ENCODE data around the gene SSBP4. TPM values are rescaled to one million over a fixed set of nuclear protein-coding genes. Genes with fewer than 3 reads are reported as not detected.

SSBP4 gene
- total RNA-seq, 1 experiment from 2014 or later = 25.7 TPM

- no peak for DNase-seq (ENCODE audit: low read depth, low spot score)
- in situ Hi-C loops (cut with HindIII; ENCODE audit: low pct_unique_long_range_greater_than_20kb, low sequenced_read_pairs) = no loop called here
Observed at GRCh38 chr19:18415178-18415867, 3.9 kb upstream of the SSBP4 start.

GRCh38 chr19:18416778-18417249 is 2.4 kb upstream of the SSBP4 start:
- in situ Hi-C loops (cut with HindIII; ENCODE audit: low pct_unique_long_range_greater_than_20kb, low sequenced_read_pairs) = no loop called here
- peak; percentile 51 for DNase-seq (ENCODE audit: low read depth, low spot score)

- in situ Hi-C loops (cut with HindIII; ENCODE audit: low pct_unique_long_range_greater_than_20kb, low sequenced_read_pairs) = no loop called here
- DNase-seq (ENCODE audit: low read depth, low spot score) = peak; percentile 50
Observed at GRCh38 chr19:18417250-18418028, 1.8 kb upstream of the SSBP4 start.

- in situ Hi-C loops (cut with HindIII; ENCODE audit: low pct_unique_long_range_greater_than_20kb, low sequenced_read_pairs) = no loop called here
- no peak for DNase-seq (ENCODE audit: low read depth, low spot score)
Observed at GRCh38 chr19:18418029-18418482, 1.1 kb upstream of the SSBP4 start.

- in situ Hi-C loops (cut with HindIII; ENCODE audit: low pct_unique_long_range_greater_than_20kb, low sequenced_read_pairs) = no loop called here
- no peak for DNase-seq (ENCODE audit: low read depth, low spot score)
Observed at GRCh38 chr19:18418483-18419194, 559 bp upstream of the SSBP4 start.

GRCh38 chr19:18419699-18420460 is 682 bp downstream of the SSBP4 start:
- DNase-seq (ENCODE audit: low read depth, low spot score) = no peak
- in situ Hi-C loops (cut with HindIII; ENCODE audit: low pct_unique_long_range_greater_than_20kb, low sequenced_read_pairs) = no loop called here

- in situ Hi-C loops (cut with HindIII; ENCODE audit: low pct_unique_long_range_greater_than_20kb, low sequenced_read_pairs) = no loop called here
- no peak for DNase-seq (ENCODE audit: low read depth, low spot score)
Observed at GRCh38 chr19:18420930-18421329, 1.7 kb downstream of the SSBP4 start.

GRCh38 chr19:18421371-18421959 is 2.3 kb downstream of the SSBP4 start:
- no peak for DNase-seq (ENCODE audit: low read depth, low spot score)
- in situ Hi-C loops (cut with HindIII; ENCODE audit: low pct_unique_long_range_greater_than_20kb, low sequenced_read_pairs) = no loop called here

GRCh38 chr19:18422530-18423191 is 3.5 kb downstream of the SSBP4 start:
- no peak for DNase-seq (ENCODE audit: low read depth, low spot score)
- in situ Hi-C loops (cut with HindIII; ENCODE audit: low pct_unique_long_range_greater_than_20kb, low sequenced_read_pairs) = no loop called here

- DNase-seq (ENCODE audit: low read depth, low spot score) = no peak
- in situ Hi-C loops (cut with HindIII; ENCODE audit: low pct_unique_long_range_greater_than_20kb, low sequenced_read_pairs) = no loop called here
Observed at GRCh38 chr19:18423258-18424020, 4.2 kb downstream of the SSBP4 start.

GRCh38 chr19:18424122-18424889 is 5.1 kb downstream of the SSBP4 start:
- no peak for DNase-seq (ENCODE audit: low read depth, low spot score)
- in situ Hi-C loops (cut with HindIII; ENCODE audit: low pct_unique_long_range_greater_than_20kb, low sequenced_read_pairs) = no loop called here

GRCh38 chr19:18424890-18425514 is 5.8 kb downstream of the SSBP4 start:
- in situ Hi-C loops (cut with HindIII; ENCODE audit: low pct_unique_long_range_greater_than_20kb, low sequenced_read_pairs) = no loop called here
- no peak for DNase-seq (ENCODE audit: low read depth, low spot score)

GRCh38 chr19:18425515-18426415 is 6.6 kb downstream of the SSBP4 start:
- DNase-seq (ENCODE audit: low read depth, low spot score) = no peak
- in situ Hi-C loops (cut with HindIII; ENCODE audit: low pct_unique_long_range_greater_than_20kb, low sequenced_read_pairs) = no loop called here

GRCh38 chr19:18426416-18426767 is 7.2 kb downstream of the SSBP4 start:
- in situ Hi-C loops (cut with HindIII; ENCODE audit: low pct_unique_long_range_greater_than_20kb, low sequenced_read_pairs) = no loop called here
- DNase-seq (ENCODE audit: low read depth, low spot score) = no peak
